ENCODE results near the gene TIGD3.

DNA sequence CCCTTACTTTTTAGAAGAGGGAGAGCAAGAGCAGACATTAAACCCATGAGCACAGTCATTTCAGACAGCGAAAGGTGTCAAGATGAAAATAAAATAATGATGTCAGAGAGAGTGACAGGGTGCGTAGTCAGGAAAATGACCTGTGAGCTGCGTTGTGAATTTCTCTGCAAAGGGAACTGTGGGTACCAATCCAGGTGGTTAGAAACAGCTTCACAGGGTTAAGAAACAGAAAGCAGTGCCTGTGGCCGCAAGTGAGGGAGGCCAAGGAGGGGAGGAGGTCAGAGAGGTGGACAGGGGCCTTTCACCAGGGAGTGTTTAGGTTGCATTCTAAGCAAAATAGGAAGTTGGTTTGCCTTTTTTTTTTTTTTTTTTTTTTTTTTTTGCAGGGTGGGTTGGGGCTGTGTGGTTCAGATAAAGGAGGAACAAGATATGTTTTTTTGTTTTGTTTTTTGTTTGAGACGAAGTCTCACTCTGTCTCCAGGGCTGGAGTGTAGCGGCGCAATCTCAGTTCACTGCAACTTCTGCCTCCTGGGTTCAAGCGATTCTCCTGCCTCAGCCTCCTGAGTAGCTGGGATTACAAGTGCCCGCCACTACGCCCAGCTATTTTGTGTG, 7.9 kb downstream of the TIGD3 start:
- no peak for TF ChIP-seq EZH2 (IDR thresholded peaks at IDR 0.05; ENCODE audit: insufficient read depth, low read length)
- TF ChIP-seq, protein P1, sequence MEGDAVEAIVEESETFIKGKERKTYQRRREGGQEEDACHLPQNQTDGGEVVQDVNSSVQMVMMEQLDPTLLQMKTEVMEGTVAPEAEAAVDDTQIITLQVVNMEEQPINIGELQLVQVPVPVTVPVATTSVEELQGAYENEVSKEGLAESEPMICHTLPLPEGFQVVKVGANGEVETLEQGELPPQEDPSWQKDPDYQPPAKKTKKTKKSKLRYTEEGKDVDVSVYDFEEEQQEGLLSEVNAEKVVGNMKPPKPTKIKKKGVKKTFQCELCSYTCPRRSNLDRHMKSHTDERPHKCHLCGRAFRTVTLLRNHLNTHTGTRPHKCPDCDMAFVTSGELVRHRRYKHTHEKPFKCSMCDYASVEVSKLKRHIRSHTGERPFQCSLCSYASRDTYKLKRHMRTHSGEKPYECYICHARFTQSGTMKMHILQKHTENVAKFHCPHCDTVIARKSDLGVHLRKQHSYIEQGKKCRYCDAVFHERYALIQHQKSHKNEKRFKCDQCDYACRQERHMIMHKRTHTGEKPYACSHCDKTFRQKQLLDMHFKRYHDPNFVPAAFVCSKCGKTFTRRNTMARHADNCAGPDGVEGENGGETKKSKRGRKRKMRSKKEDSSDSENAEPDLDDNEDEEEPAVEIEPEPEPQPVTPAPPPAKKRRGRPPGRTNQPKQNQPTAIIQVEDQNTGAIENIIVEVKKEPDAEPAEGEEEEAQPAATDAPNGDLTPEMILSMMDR (IDR thresholded peaks at IDR 0.05; ENCODE audit: insufficient read depth, low read depth, low read length), result no peak
